GM12873 (cell line): ENCODE results near the gene AIG1.

Experiments used
- CTCF ChIP-seq: IDR thresholded peaks from 2 replicates; pipeline ENCODE4 v1.5.1; 2012; ENCODE audit warnings: low read depth, mild to moderate bottlenecking, moderate library complexity, low read length, control low read depth; ENCODE audit not compliant: insufficient read depth; ENCODE audit errors: missing control alignments

Gene AIG1

GRCh38 chr6:143068001-143068400 is 7.3 kb downstream of the AIG1 start:
- no peak for TF ChIP-seq CTCF

- TF ChIP-seq CTCF: no peak
Measured at GRCh38 chr6:143074101-143074500, 13.4 kb downstream of the AIG1 start.

- no peak for TF ChIP-seq CTCF
Measured at GRCh38 chr6:143074670-143075318, 14.1 kb downstream of the AIG1 start.

- TF ChIP-seq CTCF: no peak
Measured at GRCh38 chr6:143078468-143079324, 18.0 kb downstream of the AIG1 start.

DNA sequence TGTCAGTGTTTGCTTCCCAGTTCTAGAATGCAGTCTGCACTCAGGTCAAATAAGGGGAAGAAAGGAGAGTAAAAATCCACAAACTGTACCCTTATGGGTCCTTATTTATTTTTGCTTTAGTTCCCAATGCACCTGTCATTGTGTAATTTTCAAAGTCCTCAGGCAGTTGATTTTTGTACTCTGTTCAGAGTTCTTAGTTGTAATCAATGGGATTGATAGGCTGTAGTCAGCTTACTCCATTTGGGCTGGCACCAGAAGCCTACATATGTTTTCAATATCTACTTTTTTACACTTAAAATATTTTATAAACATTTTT is 18.6 kb downstream of the AIG1 start:
- no peak for TF ChIP-seq CTCF

- no peak for TF ChIP-seq CTCF
Measured at GRCh38 chr6:143087856-143088255, 27.2 kb downstream of the AIG1 start.

DNA sequence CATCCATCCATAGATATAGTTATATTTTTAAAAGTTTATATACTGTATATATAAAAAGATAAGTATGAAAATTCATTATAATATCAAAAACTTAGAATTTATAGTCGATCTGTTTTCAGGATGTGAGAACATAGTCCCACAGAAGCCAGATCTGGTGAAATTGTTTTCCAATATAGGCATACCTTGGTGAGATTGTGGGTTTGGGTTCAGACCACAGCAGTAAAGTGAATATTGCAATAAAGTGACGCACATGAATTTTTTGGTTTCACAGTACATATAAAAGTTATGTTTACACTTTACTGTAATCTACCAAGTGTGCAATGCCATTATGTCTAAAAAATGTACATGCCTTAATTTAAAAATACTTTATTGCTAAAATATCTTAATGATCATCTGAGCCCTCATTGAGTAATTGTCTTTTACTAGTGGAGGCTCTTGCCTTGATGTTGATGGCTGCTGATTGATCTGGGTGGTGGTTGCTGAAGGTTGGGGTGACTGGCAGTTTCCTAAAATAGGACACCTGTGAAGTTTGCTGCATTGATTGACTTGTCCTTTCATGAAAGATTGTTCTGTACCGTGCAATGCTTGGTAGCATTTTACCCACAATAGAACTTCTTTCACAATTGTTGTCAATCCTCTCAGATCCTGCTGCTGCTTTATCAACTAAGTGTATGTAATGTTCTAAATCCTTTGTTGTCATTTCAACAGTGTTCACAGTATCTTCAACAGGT is 29.8 kb downstream of the AIG1 start:
- no peak for TF ChIP-seq CTCF
